ENCODE results near the gene NF1.

NF1 gene

DNA sequence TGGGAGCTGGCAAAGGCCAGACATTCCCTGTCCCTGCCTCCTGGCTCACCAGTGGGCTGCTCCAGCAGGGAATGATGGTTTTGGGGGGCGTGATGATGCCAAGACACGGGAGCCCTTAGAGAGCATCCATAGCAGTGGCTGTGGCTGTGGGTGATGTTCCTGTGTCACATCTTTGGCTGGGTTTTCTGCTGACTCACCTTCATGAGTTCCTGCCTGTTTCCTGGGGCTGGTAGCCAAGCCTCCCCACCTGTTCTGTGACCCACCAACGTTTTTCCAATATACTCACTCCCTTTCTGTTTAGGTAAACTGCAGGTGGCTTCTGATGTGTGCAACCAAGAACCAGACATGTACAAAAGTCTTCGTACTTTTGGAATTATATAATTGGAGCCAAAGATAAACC lies 16.5 kb upstream of the NF1 start:
- Histone ChIP-seq H3K4me3 (ENCODE audit: low read depth, low read length) (no peak overlapping the region), H3K36me3 (ENCODE audit: control insufficient read depth in 2 of 2, insufficient read depth in 1 of 2, low read length in 2 of 2) (no peaks in the 10 kb centered on the region), H3K9me3 (ENCODE audit: control insufficient read depth, insufficient read depth, low read depth, low read length) (no peaks in the 10 kb centered on the region), H3K4me1 (ENCODE audit: control insufficient read depth, insufficient read depth, low read length) (peaks cover 9% of the 10 kb centered on the region; the same call in 1 of the 2 replicates), H3K27ac (ENCODE audit: extremely low read depth, low read depth, low read length) (no peak overlapping the region)
- CTCF ChIA-PET, result interaction anchor here (0.5 to 1.2 kb wide), 2 partner anchors 10 to 148 kb away, joined by 4 to 6 read pairs; no protein-coding TSS in a partner anchor
- TF ChIP-seq ZNF560 (tag by site-specific recombination; IDR thresholded peaks at IDR 0.05; ENCODE audit: borderline replicate concordance), result no peak
- no peak for TF ChIP-seq ZEB2 (tag by site-specific recombination; IDR thresholded peaks at IDR 0.05)
- TF ChIP-seq ZFP69B (tag by site-specific recombination; IDR thresholded peaks at IDR 0.05), result no peak
- TF ChIP-seq OSR2 (tag by site-specific recombination; IDR thresholded peaks at IDR 0.05), result no peak
- TF ChIP-seq ZNF777 (tag by site-specific recombination; IDR thresholded peaks at IDR 0.05; ENCODE audit: borderline replicate concordance), result no peak
- no peak for TF ChIP-seq ZNF324 (tag by site-specific recombination; IDR thresholded peaks at IDR 0.05)
- no peak for TF ChIP-seq ZNF621 (tag by site-specific recombination; IDR thresholded peaks at IDR 0.05)
- no peak for TF ChIP-seq ZNF658 (tag by site-specific recombination; IDR thresholded peaks at IDR 0.05)
- no peak for TF ChIP-seq ZNF121 (tag by site-specific recombination; IDR thresholded peaks at IDR 0.05)
- TF ChIP-seq ZNF514 (tag by site-specific recombination; IDR thresholded peaks at IDR 0.05), result no peak
- no peak for TF ChIP-seq ZNF274 (IDR thresholded peaks at IDR 0.05; ENCODE audit: low read length)
- TF ChIP-seq ZNF274 (tag by site-specific recombination; IDR thresholded peaks at IDR 0.05; ENCODE audit: borderline replicate concordance), result no peak
- no peak for TF ChIP-seq PRDM1 (tag by site-specific recombination; IDR thresholded peaks at IDR 0.05)
- TF ChIP-seq ZNF785 (tag by site-specific recombination; IDR thresholded peaks at IDR 0.05), result no peak
- POLR2A ChIA-PET, result interaction anchor here (1.0 to 1.3 kb wide), 2 partner anchors 16 to 18 kb away, joined by 4 to 12 read pairs; partner anchors contain the start of gene NF1

DNA sequence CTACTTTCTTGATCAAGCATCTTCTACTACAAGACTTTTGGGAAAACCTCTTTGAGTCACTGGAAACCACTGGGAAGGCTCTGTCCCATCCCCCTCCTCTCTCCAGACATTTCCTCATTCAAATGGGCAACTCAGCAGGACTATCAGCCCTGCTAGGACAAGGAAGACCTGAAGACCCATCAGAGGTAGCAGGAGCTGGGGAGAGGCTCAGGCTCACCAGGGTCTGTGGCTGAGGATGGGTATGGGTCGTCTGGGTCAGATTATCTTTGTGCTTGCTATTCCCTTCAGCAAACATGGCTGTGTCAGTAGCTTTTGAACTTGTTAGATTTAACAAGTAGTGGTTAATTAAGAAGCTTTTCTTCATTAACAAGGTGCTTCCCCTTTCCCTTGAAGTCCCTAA lies 15.0 kb upstream of the NF1 start:
- Histone ChIP-seq H3K27ac (ENCODE audit: extremely low read depth, low read depth, low read length) (no peak overlapping the region), H3K4me1 (ENCODE audit: control insufficient read depth, insufficient read depth, low read length) (peaks cover 9% of the 10 kb centered on the region; the same call in 1 of the 2 replicates), H3K9me3 (ENCODE audit: control insufficient read depth, insufficient read depth, low read depth, low read length) (no peaks in the 10 kb centered on the region), H3K4me3 (ENCODE audit: low read depth, low read length) (no peak overlapping the region), H3K36me3 (ENCODE audit: control insufficient read depth in 2 of 2, insufficient read depth in 1 of 2, low read length in 2 of 2) (no peaks in the 10 kb centered on the region)
- TF ChIP-seq REPIN1 (tag by site-specific recombination; IDR thresholded peaks at IDR 0.05; ENCODE audit: low read depth) (no peak), ZNF350 (tag by site-specific recombination; IDR thresholded peaks at IDR 0.05) (no peak), MYNN (tag by site-specific recombination; IDR thresholded peaks at IDR 0.05; ENCODE audit: borderline replicate concordance) (no peak), ZNF10 (tag by site-specific recombination; IDR thresholded peaks at IDR 0.05) (no peak), ZNF239 (tag by site-specific recombination; IDR thresholded peaks at IDR 0.05) (no peak), IKZF3 (tag by site-specific recombination; IDR thresholded peaks at IDR 0.05) (no peak)
- ChIA-PET POLR2A (no interaction called here), CTCF (interaction anchor here (0.6 to 1.7 kb wide), 4 partner anchors 12 to 22 kb away, joined by 3 to 9 read pairs (median 4); no protein-coding TSS in a partner anchor)

DNA sequence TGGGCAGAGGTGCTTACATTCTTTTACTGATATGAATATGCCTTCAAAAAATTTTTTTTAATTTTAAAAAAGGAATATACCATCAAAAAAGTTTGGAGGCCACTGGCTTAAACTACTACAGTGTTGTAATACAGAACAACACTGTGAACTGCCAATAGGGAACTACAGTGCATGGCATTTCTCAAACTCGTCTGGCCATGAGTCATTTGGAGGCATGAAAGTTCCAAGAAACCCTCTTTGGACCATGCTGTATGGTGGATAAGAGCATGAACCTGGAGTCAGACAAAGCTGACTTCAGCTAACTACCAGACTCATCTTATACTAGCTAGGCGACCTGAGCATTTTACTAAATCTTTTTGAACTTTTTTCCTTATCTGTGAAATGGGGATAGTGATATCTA lies 9.2 kb upstream of the NF1 start:
- H3K4me3 ChIP-seq (ENCODE audit: low read depth, low read length), result no peak overlapping the region
- no peaks in the 10 kb centered on the region for H3K9me3 ChIP-seq (ENCODE audit: control insufficient read depth, insufficient read depth, low read depth, low read length)
- ChIA-PET POLR2A (interaction anchor here (1.0 to 1.8 kb wide), 2 partner anchors 9 to 255 kb away, joined by 5 read pairs; partner anchors contain the start of gene NF1), CTCF (no interaction called here)
- TF ChIP-seq ZNF366 (tag by site-specific recombination; conservative IDR thresholded peaks at IDR 0.05) (no peak), ZNF707 (tag by site-specific recombination; IDR thresholded peaks at IDR 0.05) (no peak), ZFP3 (tag by site-specific recombination; IDR thresholded peaks at IDR 0.05; ENCODE audit: low read depth) (no peak), ZNF785 (tag by site-specific recombination; IDR thresholded peaks at IDR 0.05) (no peak), PRDM1 (tag by site-specific recombination; IDR thresholded peaks at IDR 0.05) (no peak), KLF16 (tag by site-specific recombination; IDR thresholded peaks at IDR 0.05) (no peak), ZNF184 (tag by site-specific recombination; IDR thresholded peaks at IDR 0.05) (no peak), ZNF248 (tag by site-specific recombination; IDR thresholded peaks at IDR 0.05) (no peak), YY2 (tag by site-specific recombination; IDR thresholded peaks at IDR 0.05) (no peak), ZNF837 (tag by site-specific recombination; IDR thresholded peaks at IDR 0.05) (no peak), ZBTB1 (tag by site-specific recombination; IDR thresholded peaks at IDR 0.05) (no peak)
- TF ChIP-seq, protein P1, sequence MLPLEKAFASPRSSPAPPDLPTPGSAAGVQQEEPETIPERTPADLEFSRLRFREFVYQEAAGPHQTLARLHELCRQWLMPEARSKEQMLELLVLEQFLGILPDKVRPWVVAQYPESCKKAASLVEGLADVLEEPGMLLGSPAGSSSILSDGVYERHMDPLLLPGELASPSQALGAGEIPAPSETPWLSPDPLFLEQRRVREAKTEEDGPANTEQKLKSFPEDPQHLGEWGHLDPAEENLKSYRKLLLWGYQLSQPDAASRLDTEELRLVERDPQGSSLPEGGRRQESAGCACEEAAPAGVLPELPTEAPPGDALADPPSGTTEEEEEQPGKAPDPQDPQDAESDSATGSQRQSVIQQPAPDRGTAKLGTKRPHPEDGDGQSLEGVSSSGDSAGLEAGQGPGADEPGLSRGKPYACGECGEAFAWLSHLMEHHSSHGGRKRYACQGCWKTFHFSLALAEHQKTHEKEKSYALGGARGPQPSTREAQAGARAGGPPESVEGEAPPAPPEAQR (tag by site-specific recombination; IDR thresholded peaks at IDR 0.05), result no peak
- TF ChIP-seq, protein P2, sequence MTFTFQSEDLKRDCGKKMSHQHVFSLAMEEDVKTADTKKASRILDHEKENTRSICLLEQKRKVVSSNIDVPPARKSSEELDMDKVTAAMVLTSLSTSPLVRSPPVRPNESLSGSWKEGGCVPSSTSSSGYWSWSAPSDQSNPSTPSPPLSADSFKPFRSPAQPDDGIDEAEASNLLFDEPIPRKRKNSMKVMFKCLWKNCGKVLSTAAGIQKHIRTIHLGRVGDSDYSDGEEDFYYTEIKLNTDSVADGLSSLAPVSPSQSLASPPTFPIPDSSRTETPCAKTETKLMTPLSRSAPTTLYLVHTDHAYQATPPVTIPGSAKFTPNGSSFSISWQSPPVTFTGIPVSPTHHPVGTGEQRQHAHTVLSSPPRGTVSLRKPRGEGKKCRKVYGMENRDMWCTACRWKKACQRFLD (tag by site-specific recombination; IDR thresholded peaks at IDR 0.05), result no peak
- TF ChIP-seq, protein P3, sequence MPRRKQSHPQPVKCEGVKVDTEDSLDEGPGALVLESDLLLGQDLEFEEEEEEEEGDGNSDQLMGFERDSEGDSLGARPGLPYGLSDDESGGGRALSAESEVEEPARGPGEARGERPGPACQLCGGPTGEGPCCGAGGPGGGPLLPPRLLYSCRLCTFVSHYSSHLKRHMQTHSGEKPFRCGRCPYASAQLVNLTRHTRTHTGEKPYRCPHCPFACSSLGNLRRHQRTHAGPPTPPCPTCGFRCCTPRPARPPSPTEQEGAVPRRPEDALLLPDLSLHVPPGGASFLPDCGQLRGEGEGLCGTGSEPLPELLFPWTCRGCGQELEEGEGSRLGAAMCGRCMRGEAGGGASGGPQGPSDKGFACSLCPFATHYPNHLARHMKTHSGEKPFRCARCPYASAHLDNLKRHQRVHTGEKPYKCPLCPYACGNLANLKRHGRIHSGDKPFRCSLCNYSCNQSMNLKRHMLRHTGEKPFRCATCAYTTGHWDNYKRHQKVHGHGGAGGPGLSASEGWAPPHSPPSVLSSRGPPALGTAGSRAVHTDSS (tag by site-specific recombination; IDR thresholded peaks at IDR 0.05), result no peak
- peaks cover 0 to 3% of the 10 kb centered on the region in 2 experiments; a peak in 1 of 3 replicates for H3K36me3 ChIP-seq (ENCODE audit: control insufficient read depth in 2 of 2, insufficient read depth in 1 of 2, low read length in 2 of 2)
- H3K4me1 ChIP-seq (ENCODE audit: control insufficient read depth, insufficient read depth, low read length), result no peaks in the 10 kb centered on the region
- no peak overlapping the region for H3K27ac ChIP-seq (ENCODE audit: extremely low read depth, low read depth, low read length)

All from HEK293 (cell line).